IgD-negative memory B cell (primary cell): ENCODE data around the gene ZNF714. TPM values are rescaled to one million over a fixed set of nuclear protein-coding genes. Genes with fewer than 3 reads are reported as not detected.
A peak's percentile ranks its signal among the peaks of the same experiment; 100 is the strongest.
"Not testable (repeated sequence)": the region's sequence is repeated elsewhere in the genome, so short reads cannot be mapped to it uniquely, and the experiment has no call there.

Source experiments
- H3K27ac Mint-ChIP-seq, 3 donors: one replicate each; pipeline ENCODE4 v1.8.0; 2020 to 2022; ENCODE audit warnings: mild to moderate bottlenecking in 3 of 3, mixed read lengths in 3 of 3, moderate library complexity in 1 of 3
- H3K27me3 Mint-ChIP-seq: one replicate; pipeline ENCODE4 v1.8.0; 2021; ENCODE audit warnings: mixed read lengths
- H3K36me3 Mint-ChIP-seq: one replicate; pipeline ENCODE4 v1.8.0; 2020; ENCODE audit warnings: mild to moderate bottlenecking, mixed read lengths
- H3K4me1 Mint-ChIP-seq, 3 donors: one replicate each; pipeline ENCODE4 v1.8.0; 2020 to 2022; ENCODE audit warnings: mixed read lengths in 3 of 3, mild to moderate bottlenecking in 1 of 3
- H3K4me3 Mint-ChIP-seq, 4 donors: one replicate each; pipeline ENCODE4 v1.8.0; 2020 to 2022; ENCODE audit warnings: mild to moderate bottlenecking in 4 of 4, mixed read lengths in 4 of 4, moderate library complexity in 3 of 4
- H3K9me3 Mint-ChIP-seq, 3 donors: one replicate each; pipeline ENCODE4 v1.8.0; 2020 to 2021; ENCODE audit warnings: mixed read lengths in 3 of 3, mild to moderate bottlenecking in 1 of 3
- polyA plus RNA-seq: library from polyadenylated mRNA; unstranded; fragments of 300-500 nt; fragmentation: Illumina TruSeq; gene quantifications from one replicate; pipeline ENCODE4 v1.2.3, GENCODE V29; 2021

Gene ZNF714
- polyA plus RNA-seq, 1 donor from 2014 or later, result 10.2 TPM

GRCh38 chr19:21115430-21115829 is 33.4 kb downstream of the ZNF714 start:
- Mint-ChIP-seq H3K36me3 (peaks cover 38% of the 10 kb centered on the region), H3K9me3 (peaks cover 12 to 33% (median 22%) of the 10 kb centered on the region in 3 donors), H3K27me3 (no peaks in the 10 kb centered on the region), H3K4me3 (no peak overlapping the region), H3K27ac (no peak overlapping the region), H3K4me1 (peaks cover 0 to 1% (median 0%) of the 10 kb centered on the region in 3 donors)

GRCh38 chr19:21117041-21117907 is 35.3 kb downstream of the ZNF714 start:
- H3K4me1 Mint-ChIP-seq, result peaks cover 0 to 1% (median 0%) of the 10 kb centered on the region in 3 donors
- no peak overlapping the region for H3K27ac Mint-ChIP-seq
- no peaks in the 10 kb centered on the region for H3K27me3 Mint-ChIP-seq
- no peak overlapping the region for H3K4me3 Mint-ChIP-seq
- peaks cover 12 to 33% (median 13%) of the 10 kb centered on the region in 3 donors for H3K9me3 Mint-ChIP-seq
- H3K36me3 Mint-ChIP-seq, result peaks cover 33% of the 10 kb centered on the region

DNA sequence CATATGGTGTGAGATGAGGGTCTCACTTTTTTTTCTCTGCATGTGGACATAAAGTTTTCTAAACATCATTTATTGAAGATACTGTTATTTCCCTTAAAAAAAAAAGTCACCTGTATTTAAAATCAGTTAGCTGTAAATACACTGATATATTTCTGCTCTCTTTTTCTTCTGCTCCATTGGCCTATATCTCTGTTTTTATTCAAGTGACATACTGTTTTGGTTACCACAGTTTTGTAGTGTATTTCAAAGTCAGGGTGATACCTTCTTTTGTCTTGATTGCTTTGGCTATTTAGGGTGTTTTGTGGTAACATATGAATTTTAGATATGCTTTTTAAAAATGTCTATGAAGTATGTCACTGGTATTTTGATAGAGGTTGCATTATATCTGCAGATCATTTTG is 44.1 kb downstream of the ZNF714 start:
- Mint-ChIP-seq H3K36me3 (peaks cover 5% of the 10 kb centered on the region), H3K27ac (no peak overlapping the region), H3K27me3 (no peaks in the 10 kb centered on the region), H3K4me1 (no peaks in the 10 kb centered on the region), H3K9me3 (peaks cover 4 to 14% (median 14%) of the 10 kb centered on the region in 3 donors), H3K4me3 (no peak overlapping the region)

DNA sequence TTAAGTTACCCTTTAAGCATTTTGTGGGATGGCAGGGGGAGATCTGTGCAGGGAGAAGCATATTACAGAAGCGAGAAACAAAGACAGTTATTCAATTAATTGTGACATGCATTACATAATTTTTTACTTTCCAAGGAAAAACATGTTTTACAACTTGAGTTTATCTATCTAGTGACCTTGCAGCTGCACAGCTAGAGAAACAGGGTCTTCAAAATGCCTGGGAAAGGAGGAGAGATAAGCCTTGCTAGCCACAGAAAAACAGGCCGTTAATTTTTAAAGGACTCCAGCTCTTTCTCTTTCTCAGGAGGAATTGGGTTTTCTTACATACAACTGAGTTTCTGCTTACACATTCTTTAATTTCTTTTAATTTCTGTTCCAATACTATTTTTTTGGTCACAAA is 45.0 kb downstream of the ZNF714 start:
- H3K36me3 Mint-ChIP-seq, result peaks cover 5% of the 10 kb centered on the region
- no peak overlapping the region for H3K27ac Mint-ChIP-seq
- H3K9me3 Mint-ChIP-seq, result peaks cover 4 to 14% (median 14%) of the 10 kb centered on the region in 3 donors
- no peaks in the 10 kb centered on the region for H3K27me3 Mint-ChIP-seq
- H3K4me1 Mint-ChIP-seq, result no peaks in the 10 kb centered on the region
- no peak overlapping the region for H3K4me3 Mint-ChIP-seq

GRCh38 chr19:21127898-21128297 is 45.9 kb downstream of the ZNF714 start:
- Mint-ChIP-seq H3K9me3 (peaks cover 2 to 14% (median 14%) of the 10 kb centered on the region in 3 donors), H3K27ac (no peak overlapping the region), H3K4me3 (no peak overlapping the region), H3K4me1 (no peaks in the 10 kb centered on the region), H3K27me3 (no peaks in the 10 kb centered on the region), H3K36me3 (peaks cover 3% of the 10 kb centered on the region)

- Mint-ChIP-seq H3K4me3 (no peak overlapping the region), H3K36me3 (peaks cover 3% of the 10 kb centered on the region), H3K4me1 (no peaks in the 10 kb centered on the region), H3K9me3 (peaks cover 2 to 15% (median 14%) of the 10 kb centered on the region in 3 donors), H3K27ac (no peak overlapping the region), H3K27me3 (no peaks in the 10 kb centered on the region)
Observed at GRCh38 chr19:21128901-21129698, 47.1 kb downstream of the ZNF714 start.

DNA sequence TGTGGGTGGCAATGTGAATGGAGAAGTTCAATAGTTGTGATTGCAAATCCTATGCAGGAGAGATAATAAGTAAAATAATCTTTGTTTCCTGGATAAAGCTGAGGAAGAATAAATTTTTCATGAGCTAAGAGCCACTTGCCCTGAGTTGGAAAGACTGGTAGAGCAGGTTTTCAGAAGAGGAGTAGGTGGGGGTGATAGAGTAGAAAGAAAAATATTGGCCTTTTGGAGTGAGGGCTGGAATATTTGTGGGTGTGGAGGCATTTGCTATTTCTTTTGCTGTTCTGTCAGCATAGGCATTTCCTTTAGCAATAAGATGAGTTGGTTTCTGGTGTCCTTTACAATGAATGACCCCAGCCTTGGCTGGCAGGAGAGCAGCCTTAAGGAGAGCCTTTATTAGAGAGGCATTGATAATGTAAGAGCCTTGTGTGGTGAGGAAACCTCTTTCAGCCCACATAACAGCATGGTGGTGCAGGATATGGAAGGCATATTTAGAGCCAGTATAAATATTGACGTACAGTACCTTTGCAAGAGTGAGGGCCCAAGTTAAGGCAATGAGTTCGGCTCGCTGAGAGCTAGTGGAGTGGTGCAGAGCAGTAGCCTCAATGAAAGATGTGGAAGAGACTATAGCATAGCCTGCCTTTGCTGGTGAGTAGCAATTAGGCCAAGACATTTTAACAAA is 48.2 kb downstream of the ZNF714 start:
- Mint-ChIP-seq H3K4me1 (no peaks in the 10 kb centered on the region), H3K27ac (no peak overlapping the region), H3K9me3 (peaks cover 3 to 18% (median 14%) of the 10 kb centered on the region in 3 donors), H3K27me3 (no peaks in the 10 kb centered on the region), H3K4me3 (no peak overlapping the region), H3K36me3 (peaks cover 3% of the 10 kb centered on the region)

- Mint-ChIP-seq H3K27me3 (no peaks in the 10 kb centered on the region), H3K4me3 (no peak overlapping the region), H3K36me3 (no peaks in the 10 kb centered on the region), H3K9me3 (peaks cover 1 to 10% (median 8%) of the 10 kb centered on the region in 3 donors), H3K27ac (no peak overlapping the region), H3K4me1 (no peaks in the 10 kb centered on the region)
Observed at GRCh38 chr19:21133633-21134032, 51.6 kb downstream of the ZNF714 start.

DNA sequence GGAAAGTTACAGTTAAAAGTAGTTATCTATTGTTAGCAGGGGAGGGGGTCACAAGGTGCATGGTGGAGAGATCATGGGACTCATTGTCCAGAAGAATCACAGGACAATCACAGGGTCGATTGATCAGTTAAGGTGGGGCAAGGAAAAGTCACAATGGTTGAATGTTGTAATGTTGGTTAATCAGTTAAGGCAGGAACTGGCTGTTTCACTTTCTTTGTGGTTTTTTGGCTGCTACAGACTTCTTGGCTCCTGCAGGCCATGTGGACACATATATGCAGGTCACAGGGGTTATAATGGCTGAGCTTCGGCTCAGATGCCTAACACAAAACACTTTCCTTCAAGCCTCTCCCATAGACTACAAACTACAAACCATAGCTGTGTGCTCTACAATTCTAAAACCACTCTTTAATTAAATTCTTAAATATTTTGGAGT is 52.9 kb downstream of the ZNF714 start:
- Mint-ChIP-seq H3K36me3 (no peaks in the 10 kb centered on the region), H3K27me3 (no peaks in the 10 kb centered on the region), H3K4me3 (no peak overlapping the region), H3K9me3 (peaks cover 1 to 7% (median 6%) of the 10 kb centered on the region in 3 donors), H3K27ac (no peak overlapping the region), H3K4me1 (peaks cover 0 to 2% (median 1%) of the 10 kb centered on the region in 3 donors)

DNA sequence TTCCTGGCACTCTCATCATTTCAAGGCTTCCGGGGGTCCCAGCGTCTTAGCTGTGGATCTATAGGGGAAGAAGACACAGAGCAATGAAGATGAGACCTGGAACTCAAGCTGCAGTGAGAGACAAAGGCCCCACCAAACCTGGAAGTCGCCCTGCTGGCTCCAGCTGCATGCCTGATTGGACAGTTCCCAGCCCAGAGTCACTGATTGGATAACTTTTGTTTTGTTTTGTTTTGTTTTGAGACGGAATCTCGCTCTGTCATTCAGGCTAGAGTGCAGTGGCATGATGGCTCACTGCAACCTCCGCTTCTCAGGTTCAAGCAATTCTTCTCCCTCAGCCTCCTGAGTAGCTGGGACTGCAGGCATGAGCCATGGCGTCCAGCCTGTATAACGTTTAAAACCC is 53.4 kb downstream of the ZNF714 start:
- peaks cover 1 to 6% (median 1%) of the 10 kb centered on the region in 3 donors for H3K9me3 Mint-ChIP-seq
- H3K27ac Mint-ChIP-seq, result no peak overlapping the region
- H3K4me3 Mint-ChIP-seq, result no peak overlapping the region
- H3K27me3 Mint-ChIP-seq, result no peaks in the 10 kb centered on the region
- H3K4me1 Mint-ChIP-seq, result peaks cover 0 to 3% (median 1%) of the 10 kb centered on the region in 3 donors
- no peaks in the 10 kb centered on the region for H3K36me3 Mint-ChIP-seq

DNA sequence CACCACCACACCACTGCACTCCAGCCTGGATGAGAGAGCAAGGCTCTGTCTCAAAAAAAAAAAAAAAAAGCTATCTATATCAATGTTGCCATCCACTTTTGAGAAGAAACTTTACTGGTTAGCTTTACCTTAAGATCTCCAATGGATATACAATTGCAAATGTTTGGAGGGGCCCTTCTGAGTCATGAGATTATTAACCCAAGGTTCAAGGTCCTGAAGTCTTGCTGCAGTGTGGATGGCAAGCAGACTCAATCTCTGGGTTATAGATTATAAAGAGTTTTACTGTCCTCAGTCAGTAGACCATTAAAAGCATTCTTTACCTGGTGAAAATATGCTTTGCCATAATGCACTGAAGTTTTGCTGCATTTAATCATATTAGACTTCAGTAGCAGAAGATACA is 56.1 kb downstream of the ZNF714 start:
- H3K27me3 Mint-ChIP-seq, result no peaks in the 10 kb centered on the region
- no peak overlapping the region for H3K27ac Mint-ChIP-seq
- H3K4me3 Mint-ChIP-seq, result no peak overlapping the region
- peaks cover 11 to 14% (median 12%) of the 10 kb centered on the region in 3 donors for H3K4me1 Mint-ChIP-seq
- peaks cover 0 to 4% (median 1%) of the 10 kb centered on the region in 3 donors for H3K9me3 Mint-ChIP-seq
- no peaks in the 10 kb centered on the region for H3K36me3 Mint-ChIP-seq

DNA sequence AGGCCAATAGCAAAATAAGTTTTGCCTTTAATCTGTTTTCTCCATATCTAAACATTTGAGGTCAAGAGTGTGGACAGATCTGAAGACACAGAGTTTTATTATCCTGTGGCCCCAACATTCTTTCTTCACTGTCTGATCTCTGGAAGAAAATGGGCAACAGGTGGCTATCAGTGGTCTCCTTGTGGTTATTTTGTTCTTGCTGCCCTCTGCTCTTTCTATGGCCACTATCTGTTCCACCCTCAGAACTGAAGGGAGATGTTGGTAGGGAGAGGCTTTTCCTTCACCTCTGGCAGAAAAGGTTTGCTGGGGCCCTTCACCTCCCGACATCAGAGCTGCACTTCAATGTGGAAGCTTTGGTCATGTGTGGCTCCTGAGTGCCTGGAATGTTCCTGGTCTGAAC is 59.0 kb downstream of the ZNF714 start:
- not testable (repeated sequence) for H3K27me3 Mint-ChIP-seq, H3K27ac Mint-ChIP-seq, H3K36me3 Mint-ChIP-seq, H3K9me3 Mint-ChIP-seq
- Mint-ChIP-seq H3K4me3 (peak overlapping the region in 3 of 4 donors; percentile 5 to 44 (median 12)), H3K4me1 (peaks cover 16 to 26% (median 22%) of the 10 kb centered on the region in 3 donors)

GRCh38 chr19:21141787-21142464 is 59.9 kb downstream of the ZNF714 start, which contains the start of gene ZNF431:
Gene ZNF431, plus strand, starts transcription at chr19:21142040. Its CDS starts 144 bp downstream, at chr19:21142184.
- Mint-ChIP-seq H3K4me3 (peak within 1 kb of the TSS; percentile 85 to 99 (median 98)), H3K27ac (peak within 1 kb of the TSS; percentile 68 to 94 (median 93)), H3K9me3 (no peaks in the 10 kb centered on the region), H3K4me1 (peaks cover 19 to 29% (median 28%) of the 10 kb centered on the region in 3 donors), H3K36me3 (peaks cover 7% of the 10 kb centered on the region), H3K27me3 (no peaks in the 10 kb centered on the region)

DNA sequence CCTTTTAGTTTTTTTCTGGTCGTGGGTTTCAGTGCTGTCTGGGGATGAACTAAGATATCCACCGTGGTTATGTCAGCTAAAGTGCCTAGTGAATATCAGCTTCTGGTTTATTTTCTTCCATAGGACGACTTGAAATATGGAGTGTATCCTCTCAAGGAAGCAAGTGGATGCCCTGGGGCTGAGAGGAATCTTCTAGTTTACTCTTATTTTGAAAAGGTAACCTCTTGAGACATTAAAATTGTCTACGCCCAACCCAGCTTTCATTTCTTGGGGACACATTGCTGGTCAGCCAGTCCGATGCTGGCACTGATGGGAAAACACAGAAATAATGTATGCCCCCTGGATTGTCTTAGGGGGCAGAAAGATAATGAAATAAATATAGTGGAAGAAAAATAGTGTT is 61.4 kb downstream of the ZNF714 start:
- Mint-ChIP-seq H3K27ac (peak overlapping the region in 1 of 3 donors; percentile 93), H3K36me3 (peaks cover 16% of the 10 kb centered on the region), H3K9me3 (no peaks in the 10 kb centered on the region), H3K4me1 (peaks cover 19 to 30% (median 28%) of the 10 kb centered on the region in 3 donors), H3K4me3 (peak overlapping the region; percentile 16 to 99 (median 51)), H3K27me3 (no peaks in the 10 kb centered on the region)
